GM23338 (cell line): ENCODE measurements around the gene IMMP2L. TPM values are rescaled to one million over a fixed set of nuclear protein-coding genes. Genes with fewer than 3 reads are reported as not detected.

ENCODE experiments used
- ATAC-seq: fragments of 200-7000 bp; cut with Tn5 transposase; 3 replicates; pipeline ENCODE4 v1.9.1; 2020
- DNase-seq: peaks from one replicate; pipeline ENCODE4 v3.0.0-alpha.2; 2015; ENCODE audit warnings: low spot score
- H2AFZ ChIP-seq: fragments of 200-600 bp; sonication (generic); 2 replicates; pipeline ENCODE4 v1.8.0; 2016; ENCODE audit warnings: antibody characterized with exemption, mild to moderate bottlenecking, moderate library complexity
- H3F3A ChIP-seq: fragments of 200-600 bp; sonication (generic); replicated peaks from 2 replicates; pipeline ENCODE4 v1.8.0; 2017; ENCODE audit warnings: antibody characterized with exemption, mixed run types, low read depth
- H3K27ac ChIP-seq: fragments of 200-600 bp; sonication (generic); 2 replicates; pipeline ENCODE4 v1.6.1; 2016; ENCODE audit warnings: low read depth
- H3K27me3 ChIP-seq: fragments of 200-600 bp; sonication (generic); 2 replicates; pipeline ENCODE4 v1.8.0; 2016; ENCODE audit warnings: mild to moderate bottlenecking, mixed run types, moderate library complexity; ENCODE audit not compliant: insufficient read depth
- H3K36me3 ChIP-seq: fragments of 200-600 bp; sonication (generic); 2 replicates; pipeline ENCODE4 v1.8.0; 2016; ENCODE audit warnings: mild to moderate bottlenecking; ENCODE audit not compliant: insufficient read depth
- H3K4me1 ChIP-seq: fragments of 200-600 bp; sonication (generic); 2 replicates; pipeline ENCODE4 v1.8.0; 2016; ENCODE audit warnings: mild to moderate bottlenecking, moderate library complexity; ENCODE audit not compliant: insufficient read depth
- H3K4me2 ChIP-seq: fragments of 200-600 bp; sonication (generic); 2 replicates; pipeline ENCODE4 v1.7.1; 2017; ENCODE audit warnings: mixed run types
- H3K4me3 ChIP-seq: fragments of 200-600 bp; sonication (generic); 2 replicates; pipeline ENCODE4 v1.6.1; 2016; ENCODE audit warnings: mixed run types
- H3K79me2 ChIP-seq: fragments of 200-600 bp; sonication (generic); replicated peaks from 2 replicates; pipeline ENCODE4 v1.8.0; 2017; ENCODE audit warnings: mild to moderate bottlenecking; ENCODE audit not compliant: insufficient read depth
- H3K9me2 ChIP-seq: fragments of 200-600 bp; sonication (generic); 2 replicates; pipeline ENCODE4 v1.8.0; 2017; ENCODE audit not compliant: insufficient read depth
- H4K20me1 ChIP-seq: fragments of 200-600 bp; sonication (generic); replicated peaks from 2 replicates; pipeline ENCODE4 v1.8.0; 2017; ENCODE audit warnings: mild to moderate bottlenecking; ENCODE audit not compliant: insufficient read depth
- H3K27ac Mint-ChIP-seq: 2 replicates; pipeline ENCODE4 v1.8.0; 2020; ENCODE audit warnings: inconsistent platforms, mild to moderate bottlenecking, moderate library complexity, mixed read lengths
- H3K27me3 Mint-ChIP-seq: 3 replicates; pipeline ENCODE4 v1.8.0; 2022; ENCODE audit warnings: low read depth, mild to moderate bottlenecking, moderate library complexity, mixed read lengths, inconsistent platforms; ENCODE audit not compliant: insufficient read depth, poor library complexity
- H3K36me3 Mint-ChIP-seq: 3 replicates; pipeline ENCODE4 v1.8.0; 2021; ENCODE audit warnings: low read depth, mild to moderate bottlenecking, inconsistent platforms, moderate library complexity, mixed read lengths
- H3K4me1 Mint-ChIP-seq: 3 replicates; pipeline ENCODE4 v1.8.0; 2020; ENCODE audit warnings: mild to moderate bottlenecking, inconsistent platforms, mixed read lengths
- H3K4me3 Mint-ChIP-seq: 3 replicates; pipeline ENCODE4 v1.8.0; 2021; ENCODE audit warnings: moderate library complexity, mild to moderate bottlenecking, inconsistent platforms, mixed read lengths
- H3K9me3 Mint-ChIP-seq: 3 replicates; pipeline ENCODE4 v1.8.0; 2020; ENCODE audit warnings: moderate library complexity, mild to moderate bottlenecking, inconsistent platforms, mixed read lengths
- CREB1 ChIP-seq: fragments of 250-450 bp; sonication (Bioruptor Pico); IDR thresholded peaks from 2 replicates; pipeline ENCODE4 v1.5.0; 2020; ENCODE audit warnings: low read depth, mild to moderate bottlenecking, moderate library complexity
- CTCF ChIP-seq, 2 experiments: fragments of 200-600 bp in 1 of 2; sonication (generic) in 1 of 2; conservative IDR thresholded peaks; 2 replicates each; pipeline versions ENCODE4 v1.5.1 to v1.6.1; 2016 to 2017; ENCODE audit warnings: antibody characterized with exemption in 2 of 2, low read depth in 2 of 2, mild to moderate bottlenecking in 2 of 2, moderate library complexity in 1 of 2
- ETS1 ChIP-seq: IDR thresholded peaks from 2 replicates; pipeline ENCODE4 v1.6.1; 2016; ENCODE audit warnings: antibody characterized with exemption
- EZH2 ChIP-seq: fragments of 200-600 bp; sonication (generic); IDR thresholded peaks from one replicate; pipeline ENCODE4 v1.8.0; 2017; ENCODE audit warnings: antibody characterized with exemption, mild to moderate bottlenecking, low read depth; ENCODE audit not compliant: unreplicated experiment
- EZH2phosphoT487 ChIP-seq: fragments of 200-600 bp; sonication (generic); IDR thresholded peaks from one replicate; pipeline ENCODE4 v1.8.1; 2018; ENCODE audit warnings: antibody characterized with exemption; ENCODE audit not compliant: unreplicated experiment
- JUNB ChIP-seq: IDR thresholded peaks from one replicate; pipeline ENCODE4 v1.6.1; 2016; ENCODE audit warnings: antibody characterized with exemption; ENCODE audit not compliant: unreplicated experiment
- NANOG ChIP-seq: IDR thresholded peaks from 2 replicates; pipeline ENCODE4 v1.6.1; 2016; ENCODE audit warnings: antibody characterized with exemption, borderline replicate concordance
- POLR2AphosphoS5 ChIP-seq: IDR thresholded peaks from 2 replicates; pipeline ENCODE4 v1.6.1; 2016; ENCODE audit warnings: antibody characterized with exemption, low read depth
- REST ChIP-seq: IDR thresholded peaks from one replicate; pipeline ENCODE4 v1.6.1; 2018; ENCODE audit warnings: antibody characterized with exemption; ENCODE audit not compliant: unreplicated experiment
- STAT1 ChIP-seq: IDR thresholded peaks from one replicate; pipeline ENCODE4 v1.6.1; 2016; ENCODE audit warnings: antibody characterized with exemption; ENCODE audit not compliant: unreplicated experiment
- ZNF114 ChIP-seq: fragments of 250-450 bp; sonication (Bioruptor Pico); IDR thresholded peaks from 2 replicates; pipeline ENCODE4 v1.5.0; 2020; ENCODE audit warnings: mild to moderate bottlenecking, moderate library complexity
- ZNF331 ChIP-seq: fragments of 250-450 bp; sonication (Bioruptor Pico); IDR thresholded peaks from 2 replicates; pipeline ENCODE4 v1.5.0; 2020; ENCODE audit warnings: low read depth, mild to moderate bottlenecking, moderate library complexity
- ZNF462 ChIP-seq: fragments of 250-450 bp; sonication (Bioruptor Pico); IDR thresholded peaks from 2 replicates; pipeline ENCODE4 v1.5.0; 2020; ENCODE audit warnings: mild to moderate bottlenecking, moderate library complexity
- polyA plus RNA-seq: library from polyadenylated mRNA; unstranded; fragments of >200 nt; fragmentation: Nextera tagmentation; extraction: Ambion mirVana; gene quantifications from 2 replicates; pipeline ENCODE4 v1.2.1, GENCODE V29; 2016
- total RNA-seq: library from RNA; depleted of rRNA; stranded (reverse); fragments of >200 nt; shearing (Covaris generic); gene quantifications from 2 replicates; pipeline ENCODE4 v1.2.3, GENCODE V29; 2014

IMMP2L gene
- total and polyA plus RNA-seq, 2 experiments from 2014 or later, result 7.3 to 14.0 TPM

- no peaks in the 10 kb centered on the region for H3K9me3 Mint-ChIP-seq
Measured at GRCh38 chr7:110754649-110755048, 807.6 kb downstream of the IMMP2L start.

More at GRCh38 chr7:110754649-110755048, 807.6 kb downstream of the IMMP2L start:
- no peak for ATAC-seq
- Histone ChIP-seq H3K27me3 (no peaks in the 10 kb centered on the region), H4K20me1 (no peaks in the 10 kb centered on the region), H2AFZ (no peak overlapping the region), H3K79me2 (no peaks in the 10 kb centered on the region), H3K4me1 (no peaks in the 10 kb centered on the region), H3K4me3 (no peak overlapping the region), H3K27ac (no peak overlapping the region), H3F3A (no peaks in the 10 kb centered on the region), H3K4me2 (no peak overlapping the region), H3K36me3 (no peaks in the 10 kb centered on the region), H3K9me2 (no peaks in the 10 kb centered on the region)
- H3K27ac Mint-ChIP-seq, result no peak overlapping the region
- H3K4me1 Mint-ChIP-seq, result peaks cover 1% of the 10 kb centered on the region; the same call in 2 of the 3 replicates
- no peak for DNase-seq
- H3K36me3 Mint-ChIP-seq, result no peaks in the 10 kb centered on the region
- TF ChIP-seq EZH2phosphoT487, result no peak
- no peak for TF ChIP-seq CTCF (conservative IDR thresholded peaks at IDR 0.05; ENCODE audit: low read depth in 2 of 2)
- TF ChIP-seq JUNB, result no peak
- no peak for TF ChIP-seq ZNF462
- TF ChIP-seq STAT1, result no peak
- no peak for TF ChIP-seq EZH2
- no peak for TF ChIP-seq ZNF114 (CRISPR knock-in tag)
- TF ChIP-seq POLR2AphosphoS5, result no peak
- no peak for TF ChIP-seq CREB1 (CRISPR knock-in tag)
- no peak for TF ChIP-seq ZNF331 (CRISPR knock-in tag)
- no peak for TF ChIP-seq ETS1
- no peak for TF ChIP-seq REST
- TF ChIP-seq NANOG, result no peak
- no peak overlapping the region for H3K4me3 Mint-ChIP-seq
- no peaks in the 10 kb centered on the region for H3K27me3 Mint-ChIP-seq
